ENCODE results near the gene GORASP2.

Gene GORASP2

GRCh38 chr2:170924969-170925368 lies 4.1 kb upstream of the GORASP2 start:
- DNase-seq, result no peak

- DNase-seq, result no peak
These were observed 3.1 kb upstream of the GORASP2 start for GRCh38 chr2:170925923-170926322.

- no peak for DNase-seq
These were observed 2.2 kb upstream of the GORASP2 start for GRCh38 chr2:170926743-170927297.

GRCh38 chr2:170928036-170928823 lies 823 bp upstream of the GORASP2 start:
- DNase-seq, result peak; percentile 71

- DNase-seq, result peak; percentile 27
These were observed 615 bp downstream of the GORASP2 start for GRCh38 chr2:170929686-170930050.

GRCh38 chr2:170930131-170930990 lies 1.3 kb downstream of the GORASP2 start:
- DNase-seq, result peak; percentile 25

GRCh38 chr2:170930991-170931266 lies 1.9 kb downstream of the GORASP2 start:
- no peak for DNase-seq

- DNase-seq, result no peak
These were observed 3.1 kb downstream of the GORASP2 start for GRCh38 chr2:170932166-170932565.

GRCh38 chr2:170932948-170933347 lies 3.9 kb downstream of the GORASP2 start:
- DNase-seq, result no peak

GRCh38 chr2:170937709-170938379 lies 8.8 kb downstream of the GORASP2 start:
- DNase-seq, result no peak

GRCh38 chr2:170940066-170940465 lies 11.0 kb downstream of the GORASP2 start:
- no peak for DNase-seq

GRCh38 chr2:170942615-170943014 lies 13.6 kb downstream of the GORASP2 start:
- DNase-seq, result no peak

- DNase-seq, result no peak
These were observed 14.0 kb downstream of the GORASP2 start for GRCh38 chr2:170943041-170943440.

GRCh38 chr2:170943596-170943995 lies 14.5 kb downstream of the GORASP2 start:
- no peak for DNase-seq

- DNase-seq, result no peak
These were observed 15.5 kb downstream of the GORASP2 start for GRCh38 chr2:170944545-170944944.

GRCh38 chr2:170949415-170949814 lies 20.4 kb downstream of the GORASP2 start:
- no peak for DNase-seq

- no peak for DNase-seq
These were observed 21.2 kb downstream of the GORASP2 start for GRCh38 chr2:170950221-170950761.

GRCh38 chr2:170953941-170954340 lies 24.9 kb downstream of the GORASP2 start:
- DNase-seq, result no peak

GRCh38 chr2:170963386-170963785 lies 34.3 kb downstream of the GORASP2 start:
- DNase-seq, result no peak

- no peak for DNase-seq
These were observed 36.6 kb downstream of the GORASP2 start for GRCh38 chr2:170965446-170966225.

GRCh38 chr2:170966648-170967396 lies 37.8 kb downstream of the GORASP2 start:
- no peak for DNase-seq

- no peak for DNase-seq
These were observed 38.5 kb downstream of the GORASP2 start for GRCh38 chr2:170967553-170967952.
